Heart left ventricle (tissue), 16 donors: Measurements from ENCODE around the gene PKP1. TPM values are rescaled to one million over a fixed set of nuclear protein-coding genes. Genes with fewer than 3 reads are reported as not detected.

Experiments
- ATAC-seq, 4 donors: fragments of 200-7000 bp; cut with Tn5 transposase; one replicate each; pipeline ENCODE4 v1.9.1; 2020 to 2022; ENCODE audit warnings: moderate library complexity in 4 of 4, mild to moderate bottlenecking in 3 of 4, moderate number of reproducible peaks in 1 of 4
- DNase-seq, 5 donors: peaks; one replicate each; pipeline ENCODE4 v3.0.0-alpha.2; 2020
- H3K27ac ChIP-seq, 12 donors: fragments of 200-600 bp; sonication (generic) in 4 of 12; one replicate each; pipeline versions ENCODE4 v1.5.0 to v1.8.0; 2016 to 2022; ENCODE audit warnings: mild to moderate bottlenecking in 2 of 12
- H3K27me3 ChIP-seq, 9 donors: fragments of 200-600 bp; sonication (generic) in 2 of 9; one replicate each; pipeline versions ENCODE4 v1.5.1 to v1.8.0; 2016 to 2022; ENCODE audit warnings: mild to moderate bottlenecking in 3 of 9
- H3K36me3 ChIP-seq, 9 donors: fragments of 200-600 bp; sonication (generic) in 2 of 9; one replicate each; pipeline versions ENCODE4 v1.5.0 to v1.8.0; 2018 to 2022; ENCODE audit warnings: mild to moderate bottlenecking in 2 of 9
- H3K4me1 ChIP-seq, 12 donors: fragments of 200-600 bp; sonication (generic) in 4 of 12; one replicate each; pipeline versions ENCODE4 v1.5.0 to v1.8.0; 2016 to 2022; ENCODE audit warnings: mild to moderate bottlenecking in 3 of 12
- H3K4me3 ChIP-seq, 12 donors: fragments of 200-600 bp; sonication (generic) in 4 of 12; one replicate each; pipeline versions ENCODE4 v1.5.0 to v1.8.0; 2017 to 2022; ENCODE audit warnings: mild to moderate bottlenecking in 9 of 12, moderate library complexity in 4 of 12
- H3K9me3 ChIP-seq, 12 donors: fragments of 200-600 bp; sonication (generic) in 4 of 12; one replicate each; pipeline versions ENCODE4 v1.5.0 to v1.8.0; 2016 to 2022; ENCODE audit warnings: mild to moderate bottlenecking in 1 of 12
- CTCF ChIP-seq, 12 donors: fragments of 200-600 bp; sonication (generic) in 4 of 12; IDR thresholded peaks; one replicate each; pipeline versions ENCODE4 v1.5.0 to v1.8.0; 2018 to 2022; ENCODE audit warnings: antibody characterized with exemption in 12 of 12, mild to moderate bottlenecking in 5 of 12
- POLR2A ChIP-seq, 2 donors: fragments of 450-650 bp; IDR thresholded peaks; one replicate each; pipeline ENCODE4 v1.6.1; 2017; ENCODE audit warnings: antibody characterized with exemption in 2 of 2, mild to moderate bottlenecking in 2 of 2, moderate library complexity in 2 of 2
- WGBS, 4 donors: extraction: QIAGEN DNeasy Blood & Tissue Kit in 2 of 4; methylation state at CpG; one replicate each; pipeline versions ENCODE4 v1.1.5 to v1.1.7; 2013 to 2018; 5-methylcytosine and 5-hydroxymethylcytosine counted together
- intact Hi-C, 10 donors: fragments of 100-400 bp; cut with DNase I; formaldehyde crosslinking; loops; one replicate each; pipeline versions ENCODE4 v1.11.1 to v1.14.2; 2022
- polyA plus RNA-seq, 2 donors: library from polyadenylated mRNA; stranded (reverse); fragments of 200-250 nt; gene quantifications; one replicate each; pipeline ENCODE4 v1.2.3, GENCODE V29; 2013
- total RNA-seq, 9 donors: library from RNA; depleted of rRNA in 2 of 9; stranded (reverse); fragments of >200 nt in 2 of 9; fragmentation: NEBNext Ultra II Directional in 3 of 9; extraction: Animal tissue kit (Norgen Biotek cat#: 25700) in 3 of 9; gene quantifications; one replicate each; pipeline versions ENCODE4 v1.1.0 to v1.2.4, GENCODE V29; 2016 to 2023
- donor health status: ischemic (EF 13 %, LVEDD 7.1; RV severe dilation, severe dysfunction).
- donor health status: healthy with polysubstance abuse.
- donor health status: DM: no; HTN: yes; CAD: no.
- donor health status: DM: no; HTN: no; CAD: no.
- donor health status: ischemic (EF 25% LVEDD 6.9; RV normal size, moderate dysfunction).
- donor health status: ischemic (EF 25% LVEDD 5.7; RV mildly dilated, moderate dysfunction).
- donor health status: healthy.
- donor health status: DM: yes; HTN: yes; CAD: no.
- donor health status: ischemic (EF 35%, LVEDD 5.7; RV mildly dilated, moderate dysfunction).
- donor health status: nonischemic (EF 11% LVEDD 7.7; RV severe dilation, severe dysfunction).
- donor health status: DM: yes; HTN: yes; CAD: no.
- donor health status: PGD.
- donor health status: ischemic (EF 29% LVEDD 5.4; RV normal size, mild dysfunction).
- donor health status: nonischemic (EF 23%, LVEDD 6.1; RV moderate dilation, normal function).

PKP1 gene
- total and polyA plus RNA-seq, 11 donors: 0.09 to 1.6 (median 0.32) TPM; not detected in 3

- 79 to 85% (median 82%) methylated on average over 10 of the region's 10 CpGs for WGBS, 4 donors
- Histone ChIP-seq H3K4me1 (peaks cover 0 to 14% (median 0%) of the 10 kb centered on the region in 12 donors), H3K27ac (no peak overlapping the region), H3K27me3 (no peaks in the 10 kb centered on the region), H3K36me3 (no peaks in the 10 kb centered on the region), H3K9me3 (no peaks in the 10 kb centered on the region), H3K4me3 (no peak overlapping the region)
- TF ChIP-seq POLR2A (IDR thresholded peaks at IDR 0.05) (no peak), CTCF (IDR thresholded peaks at IDR 0.05) (no peak)
- ATAC-seq: no peak
- intact Hi-C loops: no loop called here
- DNase-seq: no peak
These were observed 10.5 kb upstream of the PKP1 start for GRCh38 chr1:201272799-201273198.

- no peak for DNase-seq
- peaks cover 0 to 11% (median 0%) of the 10 kb centered on the region in 12 donors for H3K4me1 ChIP-seq
- no peak overlapping the region for H3K4me3 ChIP-seq
- H3K27me3 ChIP-seq: peaks cover 0 to 3% (median 0%) of the 10 kb centered on the region in 9 donors
- no peak for ATAC-seq
- TF ChIP-seq POLR2A (IDR thresholded peaks at IDR 0.05): no peak
- TF ChIP-seq CTCF (IDR thresholded peaks at IDR 0.05): no peak
- intact Hi-C loops: no loop called here
- no peaks in the 10 kb centered on the region for H3K36me3 ChIP-seq
- peak overlapping the region in 2 of 12 donors; percentile 27 to 49 for H3K27ac ChIP-seq
- H3K9me3 ChIP-seq: no peaks in the 10 kb centered on the region
- WGBS, 4 donors: 72 to 89% (median 83%) methylated on average over 12 of the region's 12 CpGs
These were observed 8.6 kb upstream of the PKP1 start for GRCh38 chr1:201274616-201275252.

GRCh38 chr1:201275253-201275666 is 8.0 kb upstream of the PKP1 start:
- Histone ChIP-seq H3K4me1 (peaks cover 0 to 11% (median 0%) of the 10 kb centered on the region in 12 donors), H3K4me3 (no peak overlapping the region), H3K36me3 (no peaks in the 10 kb centered on the region), H3K9me3 (no peaks in the 10 kb centered on the region), H3K27ac (peak overlapping the region in 3 of 12 donors; percentile 27 to 57 (median 49)), H3K27me3 (peaks cover 0 to 4% (median 0%) of the 10 kb centered on the region in 9 donors)
- ATAC-seq (peak; percentile 93 to 98 (median 95)), DNase-seq (peak; percentile 73 to 93 (median 89))
- intact Hi-C loops: no loop called here
- WGBS, 4 donors: 33 to 60% (median 51%) methylated on average over 10 to 15 of the region's 15 CpGs
- TF ChIP-seq CTCF (IDR thresholded peaks at IDR 0.05): no peak
- no peak for TF ChIP-seq POLR2A (IDR thresholded peaks at IDR 0.05)

- intact Hi-C loops: no loop called here
- ATAC-seq: no peak
These were observed 6.4 kb upstream of the PKP1 start for GRCh38 chr1:201276891-201277290.

More at GRCh38 chr1:201276891-201277290, 6.4 kb upstream of the PKP1 start:
- WGBS, 4 donors: 79 to 91% (median 83%) methylated on average over 5 to 6 of the region's 6 CpGs
- TF ChIP-seq POLR2A (IDR thresholded peaks at IDR 0.05) (no peak), CTCF (IDR thresholded peaks at IDR 0.05) (no peak)
- no peak for DNase-seq
- Histone ChIP-seq H3K4me3 (no peak overlapping the region), H3K36me3 (no peaks in the 10 kb centered on the region), H3K27me3 (peaks cover 0 to 9% (median 2%) of the 10 kb centered on the region in 9 donors), H3K27ac (no peak overlapping the region), H3K9me3 (no peaks in the 10 kb centered on the region), H3K4me1 (peaks cover 0 to 11% (median 0%) of the 10 kb centered on the region in 12 donors)
